ENCODE measurements around the gene TUFT1.
"Not testable (repeated sequence)": the region's sequence is repeated elsewhere in the genome, so short reads cannot be mapped to it uniquely, and the experiment has no call there.

Gene TUFT1

GRCh38 chr1:151512801-151513625 is 27.1 kb upstream of the TUFT1 start:
- no peak for DNase-seq

DNA sequence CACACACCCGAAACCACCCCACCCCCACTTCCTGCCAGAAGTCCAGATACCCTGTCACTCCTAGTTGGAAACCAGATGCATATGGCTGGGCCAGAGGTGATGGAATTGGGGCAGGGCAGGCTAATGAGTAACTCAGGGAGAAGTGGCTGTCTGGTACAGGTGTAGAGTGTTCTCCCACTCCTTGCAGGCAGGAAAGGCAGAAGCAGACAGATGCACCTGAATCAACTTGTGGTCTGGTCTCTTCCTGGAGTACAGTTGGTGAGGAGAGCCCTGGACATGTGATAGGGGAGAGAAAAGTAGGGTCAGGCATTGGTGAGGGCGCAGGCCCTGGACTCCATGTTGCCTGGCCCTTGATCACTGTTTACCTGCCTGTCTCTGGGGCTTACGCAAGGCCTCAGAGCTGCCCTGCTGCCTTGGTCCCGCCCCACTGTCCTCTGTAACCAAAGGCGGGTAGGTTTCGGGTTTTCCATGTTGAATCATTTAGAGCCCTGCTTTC is 26.4 kb upstream of the TUFT1 start:
- DNase-seq: no peak

DNA sequence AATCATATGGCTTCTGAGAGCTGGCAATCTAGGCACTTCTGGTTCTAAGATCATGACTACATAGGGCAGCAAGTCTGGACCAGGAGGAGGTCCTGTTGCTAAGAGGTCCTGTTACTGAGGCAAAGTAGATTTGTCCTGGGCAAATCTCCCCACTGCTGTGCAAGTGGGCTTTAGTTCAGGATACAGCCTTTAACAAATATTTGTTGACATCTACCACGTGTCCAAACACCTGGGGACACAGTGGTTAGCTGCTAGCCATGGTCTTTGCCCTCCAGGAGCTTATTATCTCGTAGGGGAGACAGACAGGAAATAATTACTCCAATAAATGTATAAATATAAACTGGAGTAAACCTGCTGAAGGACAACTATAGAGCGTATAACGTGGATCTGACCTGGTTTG is 25.7 kb upstream of the TUFT1 start:
- DNase-seq: no peak

GRCh38 chr1:151515265-151515664 is 24.8 kb upstream of the TUFT1 start:
- DNase-seq: no peak

- DNase-seq: no peak
Observed at GRCh38 chr1:151516031-151516511, 24.0 kb upstream of the TUFT1 start.

GRCh38 chr1:151518431-151518830 is 21.7 kb upstream of the TUFT1 start:
- no peak for DNase-seq

DNA sequence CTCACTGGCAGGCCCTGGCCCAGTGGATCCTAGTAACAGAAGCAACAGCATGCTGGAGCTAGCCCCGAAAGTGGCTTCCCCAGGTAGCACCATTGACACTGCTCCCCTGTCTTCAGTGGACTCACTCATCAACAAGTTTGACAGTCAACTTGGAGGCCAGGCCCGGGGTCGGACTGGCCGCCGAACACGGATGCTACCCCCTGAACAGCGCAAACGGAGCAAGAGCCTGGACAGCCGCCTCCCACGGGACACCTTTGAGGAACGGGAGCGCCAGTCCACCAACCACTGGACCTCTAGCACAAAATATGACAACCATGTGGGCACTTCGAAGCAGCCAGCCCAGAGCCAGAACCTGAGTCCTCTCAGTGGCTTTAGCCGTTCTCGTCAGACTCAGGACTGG is 21.2 kb upstream of the TUFT1 start:
- no peak for DNase-seq

GRCh38 chr1:151519667-151520066 is 20.4 kb upstream of the TUFT1 start:
- DNase-seq: no peak

- DNase-seq: no peak
Observed at GRCh38 chr1:151520359-151520758, 19.8 kb upstream of the TUFT1 start.

DNA sequence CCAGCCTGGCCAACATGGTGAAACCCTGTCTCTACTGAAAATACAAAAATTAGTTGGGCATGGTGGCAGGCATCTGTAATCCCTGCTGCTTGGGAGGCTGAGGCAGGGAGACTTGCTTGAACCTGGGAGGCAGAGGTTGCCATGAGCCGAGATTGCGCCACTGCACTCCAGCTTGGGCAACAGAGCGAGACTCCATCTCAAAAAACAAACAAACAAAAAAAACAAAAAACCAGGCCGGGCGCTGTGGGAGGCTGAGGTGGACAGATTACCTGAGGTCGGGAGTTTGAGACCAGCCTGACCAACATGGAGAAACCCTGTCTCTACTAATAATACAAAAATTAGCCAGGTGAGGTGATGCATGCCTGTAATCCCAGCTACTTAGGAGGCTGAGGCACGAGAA is 17.7 kb upstream of the TUFT1 start:
- DNase-seq: not testable (repeated sequence)

DNA sequence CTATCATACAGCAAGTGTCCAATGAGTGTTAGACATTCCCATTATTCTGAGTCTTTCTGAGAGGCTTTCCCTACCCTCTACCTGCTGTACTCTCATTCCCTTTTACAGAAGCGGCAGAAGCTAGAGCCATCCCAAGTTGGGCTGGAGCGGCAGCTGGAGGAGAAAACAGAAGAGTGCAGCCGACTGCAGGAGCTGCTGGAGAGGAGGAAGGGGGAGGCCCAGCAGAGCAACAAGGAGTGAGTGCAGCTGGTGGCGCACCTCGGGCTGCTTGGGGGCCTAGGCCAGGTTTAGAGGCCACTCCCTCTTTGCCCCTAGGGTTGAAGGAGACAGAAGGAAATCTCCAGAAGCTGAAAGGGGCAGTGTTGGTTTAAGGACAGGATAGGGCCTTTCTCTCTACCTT is 16.8 kb upstream of the TUFT1 start:
- DNase-seq: no peak

DNA sequence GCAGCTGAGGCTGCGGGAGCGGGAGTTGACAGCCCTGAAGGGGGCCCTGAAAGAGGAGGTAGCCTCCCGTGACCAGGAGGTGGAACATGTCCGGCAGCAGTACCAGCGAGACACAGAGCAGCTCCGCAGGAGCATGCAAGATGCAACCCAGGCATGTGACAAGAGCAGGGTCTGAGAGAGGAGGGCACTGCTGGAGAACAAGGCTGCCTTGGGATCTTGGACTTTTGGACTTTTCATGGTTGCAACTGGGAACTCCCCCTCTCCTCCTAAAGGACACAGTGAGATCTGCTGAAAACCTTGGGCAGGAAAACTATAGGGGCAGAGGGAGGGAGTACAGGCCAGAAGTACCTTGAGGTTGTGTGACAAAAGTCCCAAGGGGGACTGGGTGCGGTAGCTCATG is 15.4 kb upstream of the TUFT1 start:
- no peak for DNase-seq

- DNase-seq: no peak
Observed at GRCh38 chr1:151526735-151527525, 13.2 kb upstream of the TUFT1 start.

- no peak for DNase-seq
Observed at GRCh38 chr1:151529211-151529702, 10.9 kb upstream of the TUFT1 start.

DNA sequence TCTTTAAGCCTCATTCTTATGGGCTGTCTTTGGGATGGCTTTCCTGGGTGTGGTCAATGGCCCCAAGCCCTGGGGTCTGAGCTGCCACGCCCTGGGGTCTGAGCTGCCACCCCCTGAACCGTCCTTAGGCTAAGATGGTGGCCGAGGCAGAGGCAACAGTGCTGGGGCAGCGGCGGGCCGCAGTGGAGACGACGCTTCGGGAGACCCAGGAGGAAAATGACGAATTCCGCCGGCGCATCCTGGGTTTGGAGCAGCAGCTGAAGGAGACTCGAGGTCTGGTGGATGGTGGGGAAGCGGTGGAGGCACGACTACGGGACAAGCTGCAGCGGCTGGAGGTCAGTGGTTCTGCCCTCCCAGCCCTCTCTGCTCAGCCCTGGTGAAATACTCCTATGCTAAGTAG is 10.3 kb upstream of the TUFT1 start:
- no peak for DNase-seq

DNA sequence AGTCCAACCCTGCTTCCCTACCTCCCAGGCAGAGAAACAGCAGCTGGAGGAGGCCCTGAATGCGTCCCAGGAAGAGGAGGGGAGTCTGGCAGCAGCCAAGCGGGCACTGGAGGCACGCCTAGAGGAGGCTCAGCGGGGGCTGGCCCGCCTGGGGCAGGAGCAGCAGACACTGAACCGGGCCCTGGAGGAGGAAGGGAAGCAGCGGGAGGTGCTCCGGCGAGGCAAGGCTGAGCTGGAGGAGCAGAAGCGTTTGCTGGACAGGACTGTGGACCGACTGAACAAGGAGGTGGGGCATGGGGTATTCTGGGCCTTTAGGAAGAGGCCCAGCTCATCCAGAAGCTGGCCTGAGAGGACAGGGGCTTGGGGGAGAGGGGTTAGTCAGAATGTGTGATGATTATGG is 9.6 kb upstream of the TUFT1 start:
- DNase-seq: no peak

GRCh38 chr1:151533870-151534269 is 6.2 kb upstream of the TUFT1 start:
- no peak for DNase-seq

- peak; percentile 82 for DNase-seq
Observed at GRCh38 chr1:151534662-151535278, 5.3 kb upstream of the TUFT1 start.

DNA sequence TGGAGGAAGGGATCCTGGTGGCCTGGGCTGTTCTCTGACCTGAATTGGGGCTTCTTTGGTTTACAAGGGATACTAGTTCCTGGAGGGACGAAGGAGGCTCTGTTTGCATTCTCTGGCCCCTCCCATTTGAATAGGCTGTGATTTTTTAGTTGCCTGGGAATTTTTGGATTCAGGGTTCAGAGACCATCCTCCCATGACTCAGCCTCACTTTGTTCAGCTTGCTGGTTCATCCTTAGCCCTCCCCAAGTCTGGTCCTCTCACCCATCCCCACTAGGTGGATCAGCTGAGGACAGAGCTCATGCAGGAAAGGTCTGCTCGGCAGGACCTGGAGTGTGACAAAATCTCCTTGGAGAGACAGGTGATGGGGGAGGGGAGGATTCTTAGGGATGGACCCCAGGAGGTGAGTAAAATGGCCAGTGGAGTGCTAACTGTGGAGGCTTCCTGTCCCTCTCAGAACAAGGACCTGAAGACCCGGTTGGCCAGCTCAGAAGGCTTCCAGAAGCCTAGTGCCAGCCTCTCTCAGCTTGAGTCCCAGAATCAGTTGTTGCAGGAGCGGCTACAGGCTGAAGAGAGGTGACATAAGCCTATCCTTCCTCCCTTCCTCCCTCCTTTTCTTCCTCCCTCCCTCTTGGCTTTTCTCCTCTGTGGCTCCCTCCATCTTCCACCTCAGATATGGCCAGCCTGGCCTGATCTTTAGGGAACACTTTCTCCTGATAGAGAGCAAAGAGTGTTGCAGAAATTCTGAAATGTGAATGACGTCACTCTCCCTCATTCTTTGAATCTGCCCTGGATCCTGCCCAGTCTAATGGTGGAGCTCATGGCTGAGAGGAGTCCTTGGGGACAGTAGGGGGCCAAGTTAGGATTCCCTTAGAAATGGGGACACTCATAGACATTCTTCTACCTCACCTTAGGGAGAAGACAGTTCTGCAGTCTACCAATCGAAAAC is 4.5 kb upstream of the TUFT1 start:
- no peak for DNase-seq

DNA sequence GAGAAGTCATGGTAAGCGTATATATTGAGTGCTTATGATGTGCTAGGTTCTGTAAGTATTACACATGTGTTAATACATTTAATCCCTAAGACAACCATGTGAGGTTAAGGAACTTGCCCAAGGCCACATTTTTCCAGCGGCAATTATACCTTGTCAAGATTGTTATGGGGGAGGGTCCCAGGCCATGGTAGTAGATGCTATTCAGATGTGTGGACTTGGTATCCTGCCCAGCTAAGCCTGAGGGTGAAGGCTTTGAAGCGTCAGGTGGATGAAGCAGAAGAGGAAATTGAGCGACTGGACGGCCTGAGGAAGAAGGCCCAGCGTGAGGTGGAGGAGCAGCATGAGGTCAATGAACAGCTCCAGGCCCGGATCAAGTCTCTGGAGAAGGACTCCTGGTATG is 3.6 kb upstream of the TUFT1 start:
- DNase-seq: no peak

DNA sequence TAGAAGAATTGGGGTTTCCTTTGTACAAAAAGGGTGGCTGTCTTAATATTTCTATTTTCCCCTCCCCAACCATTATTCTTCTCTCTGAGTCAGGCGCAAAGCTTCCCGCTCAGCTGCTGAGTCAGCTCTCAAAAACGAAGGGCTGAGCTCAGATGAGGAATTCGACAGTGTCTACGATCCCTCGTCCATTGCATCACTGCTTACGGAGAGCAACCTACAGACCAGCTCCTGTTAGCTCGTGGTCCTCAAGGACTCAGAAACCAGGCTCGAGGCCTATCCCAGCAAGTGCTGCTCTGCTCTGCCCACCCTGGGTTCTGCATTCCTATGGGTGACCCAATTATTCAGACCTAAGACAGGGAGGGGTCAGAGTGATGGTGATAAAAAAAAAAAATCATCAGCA is 3.0 kb upstream of the TUFT1 start:
- DNase-seq: no peak
